D341Med (cell line): ENCODE data around the gene PAF1.

Experiments used
- DNase-seq: peaks from one replicate; pipeline ENCODE4 v3.0.0; 2012; ENCODE audit warnings: low spot score

Gene PAF1

GRCh38 chr19:39390751-39391437, at the start of gene PAF1, which contains the start of gene MED29:
PAF1 (minus strand) TSS chr19:39391106; CDS start chr19:39390864, 242 bp downstream.
MED29 (plus strand) TSS chr19:39391378; CDS start chr19:39391423, 45 bp downstream.
- peak; percentile 95 for DNase-seq

GRCh38 chr19:39438270-39438934, 47.5 kb upstream of the PAF1 start:
- no peak for DNase-seq

GRCh38 chr19:39436350-39436716, 45.4 kb upstream of the PAF1 start:
- DNase-seq, result no peak

GRCh38 chr19:39435499-39436349, 44.8 kb upstream of the PAF1 start, which contains the start of gene RPS16:
RPS16 (minus strand) TSS chr19:39435949; CDS start chr19:39435895, 54 bp downstream.
- DNase-seq, result peak; percentile 97

- DNase-seq, result no peak
These were observed 43.5 kb upstream of the PAF1 start for GRCh38 chr19:39434123-39435076.

GRCh38 chr19:39433480-39434079, 42.7 kb upstream of the PAF1 start:
- no peak for DNase-seq

- no peak for DNase-seq
These were observed 41.7 kb upstream of the PAF1 start for GRCh38 chr19:39432677-39433025.

GRCh38 chr19:39430675-39431593, 40.0 kb upstream of the PAF1 start:
- DNase-seq, result no peak

- peak; percentile 51 for DNase-seq
These were observed 37.6 kb upstream of the PAF1 start for GRCh38 chr19:39428283-39429112.

GRCh38 chr19:39427707-39428106, 36.8 kb upstream of the PAF1 start:
- DNase-seq, result no peak

GRCh38 chr19:39426170-39426569, 35.3 kb upstream of the PAF1 start:
- DNase-seq, result no peak

GRCh38 chr19:39425744-39426143, 34.8 kb upstream of the PAF1 start:
- DNase-seq, result no peak

GRCh38 chr19:39424934-39425333, 34.0 kb upstream of the PAF1 start:
- DNase-seq, result no peak

- DNase-seq, result no peak
These were observed 32.6 kb upstream of the PAF1 start for GRCh38 chr19:39423258-39424086.

GRCh38 chr19:39422020-39422419, 31.1 kb upstream of the PAF1 start:
- no peak for DNase-seq

GRCh38 chr19:39420769-39421168, 29.9 kb upstream of the PAF1 start:
- DNase-seq, result no peak

- DNase-seq, result no peak
These were observed 28.1 kb upstream of the PAF1 start for GRCh38 chr19:39419003-39419402.
